ENCODE results near the gene OR2A25.

The OR2A25 gene

GRCh38 chr7:144090667-144091066 lies 21.1 kb downstream of the OR2A25 start:
- H3K4me3 ChIP-seq (replicated peaks in 1 of 2; ENCODE audit: low read depth in 2 of 2, low read length in 2 of 2), result no peak overlapping the region
- DNase-seq (ENCODE audit: low read depth in 2 of 2), result no peak
- no peak for TF ChIP-seq CTCF (IDR thresholded peaks at IDR 0.05; ENCODE audit: low read depth, low read length)

- no peak overlapping the region for H3K4me3 ChIP-seq (replicated peaks in 1 of 2; ENCODE audit: low read depth in 2 of 2, low read length in 2 of 2)
- DNase-seq (ENCODE audit: low read depth in 2 of 2), result no peak
- no peak for TF ChIP-seq CTCF (IDR thresholded peaks at IDR 0.05; ENCODE audit: low read depth, low read length)
Observed at GRCh38 chr7:144098776-144099175, 29.2 kb downstream of the OR2A25 start.

- DNase-seq (ENCODE audit: low read depth in 2 of 2), result no peak
- H3K4me3 ChIP-seq (replicated peaks in 1 of 2; ENCODE audit: low read depth in 2 of 2, low read length in 2 of 2), result no peak overlapping the region
- TF ChIP-seq CTCF (IDR thresholded peaks at IDR 0.05; ENCODE audit: low read depth, low read length), result no peak
Observed at GRCh38 chr7:144100607-144101006, 31.0 kb downstream of the OR2A25 start.

- no peak overlapping the region for H3K4me3 ChIP-seq (replicated peaks in 1 of 2; ENCODE audit: low read depth in 2 of 2, low read length in 2 of 2)
- DNase-seq (ENCODE audit: low read depth in 2 of 2), result no peak
- TF ChIP-seq CTCF (IDR thresholded peaks at IDR 0.05; ENCODE audit: low read depth, low read length), result no peak
Observed at GRCh38 chr7:144102041-144102440, 32.4 kb downstream of the OR2A25 start.

GRCh38 chr7:144105211-144105610 lies 35.6 kb downstream of the OR2A25 start:
- no peak for DNase-seq (ENCODE audit: low read depth in 2 of 2)
- no peak overlapping the region for H3K4me3 ChIP-seq (replicated peaks in 1 of 2; ENCODE audit: low read depth in 2 of 2, low read length in 2 of 2)
- no peak for TF ChIP-seq CTCF (IDR thresholded peaks at IDR 0.05; ENCODE audit: low read depth, low read length)

- no peak for DNase-seq (ENCODE audit: low read depth in 2 of 2)
- no peak for TF ChIP-seq CTCF (IDR thresholded peaks at IDR 0.05; ENCODE audit: low read depth, low read length)
- H3K4me3 ChIP-seq (replicated peaks in 1 of 2; ENCODE audit: low read depth in 2 of 2, low read length in 2 of 2), result no peak within 1 kb of the TSS
Observed at GRCh38 chr7:144109283-144109682, 39.7 kb downstream of the OR2A25 start, which contains the start of gene OR2A2. OR2A2 (plus strand) TSS chr7:144109583; CDS start chr7:144109583, 0 bp downstream.

GRCh38 chr7:144110272-144110671 lies 40.7 kb downstream of the OR2A25 start:
- no peak for DNase-seq (ENCODE audit: low read depth in 2 of 2)
- TF ChIP-seq CTCF (IDR thresholded peaks at IDR 0.05; ENCODE audit: low read depth, low read length), result no peak

More at GRCh38 chr7:144110272-144110671, 40.7 kb downstream of the OR2A25 start:
- no peak overlapping the region for H3K4me3 ChIP-seq (replicated peaks in 1 of 2; ENCODE audit: low read depth in 2 of 2, low read length in 2 of 2)

Measured in cardiac fibroblast (primary cell).